GM12878 (cell line): ENCODE measurements around the gene INIP. TPM values are rescaled to one million over a fixed set of nuclear protein-coding genes. Genes with fewer than 3 reads are reported as not detected.

Experiments
- ATAC-seq: fragments of 200-7000 bp; cut with Tn5 transposase; 3 replicates; pipeline ENCODE4 v1.9.1; 2020; ENCODE audit warnings: mild to moderate bottlenecking, moderate library complexity
- BruUV-seq: library from RNA; stranded (reverse); fragments of 400-500 nt; replicated peaks from 2 replicates; lab custom pipeline; 2021; lab: Mats Ljungman, UMichigan
- CTCF ChIA-PET: fragments of 300-600 bp; sonication (Branson Sonifier 250); formaldehyde crosslinking; extraction: SDS; loops from one replicate; lab custom pipeline; 2021; ENCODE audit warnings: inconsistent platforms; lab: Yijun Ruan, JAX
- POLR2A ChIA-PET: fragments of 350-600 bp; formaldehyde crosslinking; extraction: SDS; loops from one replicate; lab custom pipeline; 2021; ENCODE audit warnings: inconsistent platforms; lab: Charles Lee
- RAD21 ChIA-PET: fragments of 300-600 bp; sonication (Branson Sonifier 250); formaldehyde crosslinking; loops from one replicate; lab custom pipeline; 2023; ENCODE audit warnings: antibody characterized with exemption; ENCODE audit not compliant: unreplicated experiment; lab: Charles Lee
- SMC1A ChIA-PET: fragments of 300-600 bp; sonication (Branson Sonifier 250); formaldehyde crosslinking; loops from one replicate; lab custom pipeline; 2023; ENCODE audit not compliant: unreplicated experiment, uncharacterized antibody; lab: Charles Lee
- DNase-seq: peaks from one replicate; pipeline ENCODE4 v3.0.0-alpha.2; 2011; ENCODE audit warnings: low read depth, low spot score
- FAIRE-seq: peaks from 3 replicates; lab custom pipeline; 2011; peaks lifted over from hg19 to GRCh38; lab: Jason Lieb, UNC
- H2AFZ ChIP-seq: 2 replicates; pipeline ENCODE4 v1.6.0; 2011; ENCODE audit warnings: low read depth, low read length, control low read depth; ENCODE audit not compliant: control insufficient read depth
- H3K27ac ChIP-seq: 2 replicates; pipeline ENCODE4 v1.5.1; 2011; ENCODE audit warnings: control low read depth; ENCODE audit not compliant: control insufficient read depth, insufficient read depth
- H3K27me3 ChIP-seq, 2 experiments: replicated peaks in 1 of 2; 2 replicates each; pipeline versions ENCODE4 v1.6.0 to v1.6.1; 2011; ENCODE audit warnings: low read length in 1 of 2; ENCODE audit not compliant: control insufficient read depth in 2 of 2, insufficient read depth in 2 of 2
- H3K36me3 ChIP-seq, 2 experiments: 2 replicates each; pipeline ENCODE4 v1.5.1; 2011; ENCODE audit warnings: low read length in 1 of 2; ENCODE audit not compliant: control insufficient read depth in 2 of 2, insufficient read depth in 2 of 2
- H3K4me1 ChIP-seq: 2 replicates; pipeline ENCODE4 v1.6.1; 2011; ENCODE audit warnings: mild to moderate bottlenecking, low read length, moderate library complexity, mixed read lengths; ENCODE audit not compliant: control insufficient read depth, insufficient read depth
- H3K4me2 ChIP-seq: 2 replicates; pipeline ENCODE4 v1.6.0; 2011; ENCODE audit warnings: control low read depth; ENCODE audit not compliant: control insufficient read depth, insufficient read depth
- H3K4me3 ChIP-seq: fragments of 200-600 bp; sonication (generic); 2 replicates; pipeline ENCODE4 v1.5.1; 2016
- H3K79me2 ChIP-seq: 2 replicates; pipeline ENCODE4 v1.6.0; 2011; ENCODE audit warnings: low read length; ENCODE audit not compliant: control insufficient read depth, insufficient read depth
- H3K9ac ChIP-seq: 2 replicates; pipeline ENCODE4 v1.8.0; 2011; ENCODE audit warnings: low read length, control low read depth, mixed read lengths; ENCODE audit not compliant: control insufficient read depth, insufficient read depth
- H3K9me3 ChIP-seq: replicated peaks from 3 replicates; pipeline ENCODE4 v1.5.1; 2011; ENCODE audit warnings: mild to moderate bottlenecking, low read length; ENCODE audit not compliant: control insufficient read depth, insufficient read depth
- H4K20me1 ChIP-seq: 2 replicates; pipeline ENCODE4 v1.6.0; 2011; ENCODE audit not compliant: control insufficient read depth, insufficient read depth
- EP300 ChIP-seq, 2 experiments: fragments of 150-350 bp in 1 of 2; IDR thresholded peaks; 2 replicates each; pipeline ENCODE4 v1.6.1; 2011 to 2012; ENCODE audit warnings: low read depth in 2 of 2, low read length in 2 of 2, borderline replicate concordance in 1 of 2, improper control_type of control experiment in 1 of 2, inconsistent platforms in 1 of 2; ENCODE audit not compliant: control insufficient read depth in 1 of 2
- ETV6 ChIP-seq, 2 experiments: fragments of 450-650 bp in 1 of 2; IDR thresholded peaks in 1 of 2; conservative IDR thresholded peaks in 1 of 2; 2 replicates each; pipeline ENCODE4 v1.6.1; 2014; ENCODE audit warnings: antibody characterized with exemption in 1 of 2, borderline replicate concordance in 1 of 2, low read depth in 1 of 2, mild to moderate bottlenecking in 1 of 2, moderate library complexity in 1 of 2
- IKZF1 ChIP-seq: fragments of 450-650 bp; conservative IDR thresholded peaks from 2 replicates; pipeline ENCODE4 v1.6.1; 2017; ENCODE audit warnings: antibody characterized with exemption, mild to moderate bottlenecking
- IKZF2 ChIP-seq, 2 experiments: fragments of 450-650 bp; IDR thresholded peaks; 2 replicates each; pipeline ENCODE4 v1.6.1; 2017; ENCODE audit warnings: mild to moderate bottlenecking in 2 of 2, moderate library complexity in 2 of 2
- KAT2A ChIP-seq: conservative IDR thresholded peaks from 2 replicates; pipeline ENCODE4 v1.6.1; 2011; ENCODE audit warnings: low read depth, low read length; ENCODE audit not compliant: control insufficient read depth
- NBN ChIP-seq: fragments of 450-650 bp; IDR thresholded peaks from 2 replicates; pipeline ENCODE4 v1.6.1; 2016
- NR2F1 ChIP-seq: fragments of 450-650 bp; conservative IDR thresholded peaks from 2 replicates; pipeline ENCODE4 v1.6.1; 2017; ENCODE audit warnings: mild to moderate bottlenecking
- RAD21 ChIP-seq: IDR thresholded peaks from 2 replicates; pipeline ENCODE4 v1.6.1; 2011; ENCODE audit warnings: mild to moderate bottlenecking, low read depth, low read length, moderate library complexity; ENCODE audit not compliant: insufficient read depth
- RFX5 ChIP-seq: IDR thresholded peaks from 2 replicates; pipeline ENCODE4 v1.6.1; 2011; ENCODE audit warnings: low read depth, low read length, improper control_type of control experiment
- SUZ12 ChIP-seq: fragments of 200-600 bp; sonication (generic); IDR thresholded peaks from one replicate; pipeline ENCODE4 v1.6.1; 2018; ENCODE audit warnings: antibody characterized with exemption, mild to moderate bottlenecking; ENCODE audit not compliant: unreplicated experiment
- ZNF24 ChIP-seq: fragments of 450-650 bp; IDR thresholded peaks from 2 replicates; pipeline ENCODE4 v1.6.1; 2017; ENCODE audit warnings: antibody characterized with exemption, mild to moderate bottlenecking
- WGBS: methylation state at CpG from one replicate; pipeline ENCODE4 v1.1.6; 2016; ENCODE audit warnings: low lambda C conversion rate; ENCODE audit not compliant: insufficient replicate concordance, insufficient coverage; ENCODE audit errors: missing lambda C conversion rate; 5-methylcytosine and 5-hydroxymethylcytosine counted together
- in situ Hi-C: fragments of 300-500 bp; cut with MboI; formaldehyde crosslinking; loops from 9 replicates; pipeline ENCODE4 v1.14.3; 2018; ENCODE audit warnings: mixed read lengths
- intact Hi-C: fragments of 100-400 bp; cut with micrococcal nuclease; formaldehyde crosslinking; loops from one replicate; pipeline ENCODE4 v1.14.2; 2022; ENCODE audit not compliant: unreplicated experiment
- polyA plus RNA-seq, 11 experiments: library from polyadenylated mRNA; depleted of rRNA in 4 of 11; unstranded in 6 of 11; stranded (reverse) in 5 of 11; fragments of >200 nt; fragmentation: Nextera tagmentation in 4 of 11; fragmentation: Illumina TruSeq in 1 of 11; extraction: Ambion mirVana in 4 of 11; extraction: Trizol in 1 of 11; gene quantifications; 1 replicate in 1 of 11; 2 replicates in 10 of 11; pipeline versions ENCODE4 v1.2.1 to v1.2.3, GENCODE V29; 2011 to 2016; ENCODE audit warnings: inconsistent platforms in 2 of 11, missing spikeins in 2 of 11, low read depth in 1 of 11
- total RNA-seq, 4 experiments: library from RNA; depleted of rRNA in 3 of 4; stranded (reverse); fragments of >200 nt in 3 of 4; fragmentation: Illumina TruSeq in 1 of 4; extraction: Trizol in 1 of 4; gene quantifications; 2 replicates each; pipeline versions ENCODE4 v1.2.1 to v1.2.3, GENCODE V29; 2013 to 2021
- TF ChIP-seq, protein P1 (sequence below): fragments of 450-650 bp; IDR thresholded peaks from 2 replicates; pipeline ENCODE4 v1.6.1; 2017; ENCODE audit warnings: borderline replicate concordance
- TF ChIP-seq, protein P2 (sequence below): fragments of 450-650 bp; conservative IDR thresholded peaks from 2 replicates; pipeline ENCODE4 v1.6.1; 2017; ENCODE audit warnings: mild to moderate bottlenecking, moderate library complexity
- TF ChIP-seq, protein P3 (sequence below): fragments of 450-650 bp; IDR thresholded peaks from 2 replicates; pipeline ENCODE4 v1.6.1; 2017; ENCODE audit warnings: mild to moderate bottlenecking, low read depth, inconsistent platforms; ENCODE audit not compliant: poor library complexity, severe bottlenecking
- TF ChIP-seq, protein P4 (sequence below): IDR thresholded peaks from 2 replicates; pipeline ENCODE4 v1.6.1; 2012; ENCODE audit warnings: low read depth, low read length, improper control_type of control experiment

Gene INIP
- total and polyA plus RNA-seq, 10 of the 15 experiments (the other 5 are each of a cell fraction or from before 2014, with no cell fraction given), result 18.9 to 66.5 (median 37.7) TPM

DNA sequence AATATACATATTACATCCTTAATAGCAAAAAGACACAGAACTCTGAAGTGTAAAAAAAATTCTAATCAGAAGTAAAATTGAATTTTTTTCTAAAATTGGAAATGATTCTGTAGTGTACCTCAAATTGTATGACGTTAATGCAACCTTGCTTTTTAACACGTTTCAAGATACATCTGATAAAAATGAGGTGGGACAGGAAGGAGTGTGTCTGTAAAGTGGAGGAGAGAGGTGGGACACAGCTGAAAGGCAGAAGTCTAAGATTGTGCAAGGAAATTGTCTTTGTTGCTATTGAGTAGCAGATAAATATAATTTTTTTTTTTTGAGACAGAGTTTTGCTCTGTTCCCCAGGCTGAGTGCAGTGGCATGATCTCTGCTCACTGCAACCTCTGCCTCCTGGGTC, 17.0 kb upstream of the INIP start (continued):
- TF ChIP-seq, protein P1, sequence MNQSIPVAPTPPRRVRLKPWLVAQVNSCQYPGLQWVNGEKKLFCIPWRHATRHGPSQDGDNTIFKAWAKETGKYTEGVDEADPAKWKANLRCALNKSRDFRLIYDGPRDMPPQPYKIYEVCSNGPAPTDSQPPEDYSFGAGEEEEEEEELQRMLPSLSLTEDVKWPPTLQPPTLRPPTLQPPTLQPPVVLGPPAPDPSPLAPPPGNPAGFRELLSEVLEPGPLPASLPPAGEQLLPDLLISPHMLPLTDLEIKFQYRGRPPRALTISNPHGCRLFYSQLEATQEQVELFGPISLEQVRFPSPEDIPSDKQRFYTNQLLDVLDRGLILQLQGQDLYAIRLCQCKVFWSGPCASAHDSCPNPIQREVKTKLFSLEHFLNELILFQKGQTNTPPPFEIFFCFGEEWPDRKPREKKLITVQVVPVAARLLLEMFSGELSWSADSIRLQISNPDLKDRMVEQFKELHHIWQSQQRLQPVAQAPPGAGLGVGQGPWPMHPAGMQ, result no peak
- TF ChIP-seq, protein P2, sequence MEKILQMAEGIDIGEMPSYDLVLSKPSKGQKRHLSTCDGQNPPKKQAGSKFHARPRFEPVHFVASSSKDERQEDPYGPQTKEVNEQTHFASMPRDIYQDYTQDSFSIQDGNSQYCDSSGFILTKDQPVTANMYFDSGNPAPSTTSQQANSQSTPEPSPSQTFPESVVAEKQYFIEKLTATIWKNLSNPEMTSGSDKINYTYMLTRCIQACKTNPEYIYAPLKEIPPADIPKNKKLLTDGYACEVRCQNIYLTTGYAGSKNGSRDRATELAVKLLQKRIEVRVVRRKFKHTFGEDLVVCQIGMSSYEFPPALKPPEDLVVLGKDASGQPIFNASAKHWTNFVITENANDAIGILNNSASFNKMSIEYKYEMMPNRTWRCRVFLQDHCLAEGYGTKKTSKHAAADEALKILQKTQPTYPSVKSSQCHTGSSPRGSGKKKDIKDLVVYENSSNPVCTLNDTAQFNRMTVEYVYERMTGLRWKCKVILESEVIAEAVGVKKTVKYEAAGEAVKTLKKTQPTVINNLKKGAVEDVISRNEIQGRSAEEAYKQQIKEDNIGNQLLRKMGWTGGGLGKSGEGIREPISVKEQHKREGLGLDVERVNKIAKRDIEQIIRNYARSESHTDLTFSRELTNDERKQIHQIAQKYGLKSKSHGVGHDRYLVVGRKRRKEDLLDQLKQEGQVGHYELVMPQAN, result no peak
- TF ChIP-seq ETV6 (conservative IDR thresholded peaks at IDR 0.05 in 1 of 2, IDR thresholded peaks at IDR 0.05 in 1 of 2; ENCODE audit: borderline replicate concordance in 1 of 2, low read depth in 1 of 2), result no peak
- TF ChIP-seq KAT2A, result no peak
- TF ChIP-seq, all 136 proteins: peak for 0

GRCh38 chr9:112731971-112732370, 14.1 kb upstream of the INIP start:
- DNase-seq, result no peak
- Histone ChIP-seq H3K79me2 (no peaks in the 10 kb centered on the region), H3K4me2 (no peak overlapping the region), H3K9me3 (no peaks in the 10 kb centered on the region), H4K20me1 (no peaks in the 10 kb centered on the region), H3K27ac (no peak overlapping the region), H3K27me3 (no peaks in the 10 kb centered on the region), H3K4me1 (peaks cover under 1% of the 10 kb centered on the region; the same call in 1 of the 2 replicates), H2AFZ (no peak overlapping the region), H3K9ac (no peak overlapping the region), H3K4me3 (no peak overlapping the region), H3K36me3 (no peaks in the 10 kb centered on the region)
- TF ChIP-seq RAD21, result no peak
- TF ChIP-seq NBN, result no peak
- TF ChIP-seq IKZF2 (IDR thresholded peaks at IDR 0.05), result no peak
- TF ChIP-seq EP300 (IDR thresholded peaks at IDR 0.05; ENCODE audit: borderline replicate concordance in 1 of 2, control insufficient read depth in 1 of 2, low read depth in 2 of 2, low read length in 2 of 2), result no peak
- TF ChIP-seq RFX5, result no peak
- TF ChIP-seq ETV6 (conservative IDR thresholded peaks at IDR 0.05 in 1 of 2, IDR thresholded peaks at IDR 0.05 in 1 of 2; ENCODE audit: borderline replicate concordance in 1 of 2, low read depth in 1 of 2), result no peak
- TF ChIP-seq ZNF24, result no peak
- TF ChIP-seq, protein P3, sequence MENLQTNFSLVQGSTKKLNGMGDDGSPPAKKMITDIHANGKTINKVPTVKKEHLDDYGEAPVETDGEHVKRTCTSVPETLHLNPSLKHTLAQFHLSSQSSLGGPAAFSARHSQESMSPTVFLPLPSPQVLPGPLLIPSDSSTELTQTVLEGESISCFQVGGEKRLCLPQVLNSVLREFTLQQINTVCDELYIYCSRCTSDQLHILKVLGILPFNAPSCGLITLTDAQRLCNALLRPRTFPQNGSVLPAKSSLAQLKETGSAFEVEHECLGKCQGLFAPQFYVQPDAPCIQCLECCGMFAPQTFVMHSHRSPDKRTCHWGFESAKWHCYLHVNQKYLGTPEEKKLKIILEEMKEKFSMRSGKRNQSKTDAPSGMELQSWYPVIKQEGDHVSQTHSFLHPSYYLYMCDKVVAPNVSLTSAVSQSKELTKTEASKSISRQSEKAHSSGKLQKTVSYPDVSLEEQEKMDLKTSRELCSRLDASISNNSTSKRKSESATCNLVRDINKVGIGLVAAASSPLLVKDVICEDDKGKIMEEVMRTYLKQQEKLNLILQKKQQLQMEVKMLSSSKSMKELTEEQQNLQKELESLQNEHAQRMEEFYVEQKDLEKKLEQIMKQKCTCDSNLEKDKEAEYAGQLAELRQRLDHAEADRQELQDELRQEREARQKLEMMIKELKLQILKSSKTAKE, result no peak
- TF ChIP-seq NR2F1, result no peak
- no peak for TF ChIP-seq IKZF1
- TF ChIP-seq, protein P4, sequence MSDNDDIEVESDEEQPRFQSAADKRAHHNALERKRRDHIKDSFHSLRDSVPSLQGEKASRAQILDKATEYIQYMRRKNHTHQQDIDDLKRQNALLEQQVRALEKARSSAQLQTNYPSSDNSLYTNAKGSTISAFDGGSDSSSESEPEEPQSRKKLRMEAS, result no peak
- TF ChIP-seq SUZ12, result no peak
- no peak for FAIRE-seq
- ChIA-PET SMC1A (interaction anchor here (1.0 kb wide), 1 partner anchor 65 kb away, joined by 3 read pairs; no protein-coding TSS in a partner anchor), RAD21 (no interaction called here), POLR2A (no interaction called here), CTCF (no interaction called here)
- no TSS peak for BruUV-seq
- intact Hi-C loops, result no loop called here
- no peak for ATAC-seq
- in situ Hi-C loops, result no loop called here
- 66% methylated on average over 7 of the region's 7 CpGs for WGBS
